T-cell (primary cell): ENCODE measurements around the gene F2R. TPM values are rescaled to one million over a fixed set of nuclear protein-coding genes. Genes with fewer than 3 reads are reported as not detected.

Experiments used
- ATAC-seq, 4 experiments: fragments of 200-7000 bp in 3 of 4; fragments of 150-1000 bp in 1 of 4; cut with Tn5 transposase; replicated peaks in 1 of 4; 1 replicate in 3 of 4; 2 replicates in 1 of 4; pipeline ENCODE4 v1.10.0; 2021; ENCODE audit warnings: moderate library complexity in 3 of 4, mild to moderate bottlenecking in 2 of 4, moderate number of reproducible peaks in 1 of 4
- CTCF ChIA-PET, 2 donors: fragments of 300-600 bp; sonication (Branson Sonifier 250); formaldehyde crosslinking; loops; one replicate each; lab custom pipeline; 2022; ENCODE audit warnings: antibody characterized with exemption in 2 of 2; lab: Charles Lee
- POLR2A ChIA-PET, 2 donors: fragments of 300-600 bp; sonication (Branson Sonifier 250); formaldehyde crosslinking; loops; one replicate each; lab custom pipeline; 2022; ENCODE audit warnings: antibody characterized with exemption in 2 of 2; lab: Charles Lee
- DNase-seq, 35 experiments: peaks; one replicate each; pipeline versions ENCODE4 v3.0.0 to v3.0.0-alpha.2; 2013 to 2023
- H3K27ac ChIP-seq: one replicate; pipeline ENCODE4 v1.5.1; 2013; ENCODE audit warnings: low read length
- H3K27me3 ChIP-seq, 2 experiments: replicated peaks in 1 of 2; 1 replicate in 1 of 2; 2 replicates in 1 of 2; pipeline versions ENCODE4 v1.6.1 to v1.7.0; 2013; ENCODE audit warnings: low read length in 1 of 2, mixed read lengths in 1 of 2; ENCODE audit not compliant: control insufficient read depth in 2 of 2, insufficient read depth in 2 of 2; ENCODE audit errors: extremely low read depth in 1 of 2
- H3K36me3 ChIP-seq, 2 donors: 1 replicate in 1 of 2; 2 replicates in 1 of 2; pipeline versions ENCODE4 v1.6.1 to v1.7.0; 2013; ENCODE audit warnings: low read length in 1 of 2; ENCODE audit not compliant: control insufficient read depth in 2 of 2, insufficient read depth in 1 of 2; ENCODE audit errors: extremely low read depth in 1 of 2
- H3K4me1 ChIP-seq, 2 experiments: 1 replicate in 1 of 2; 2 replicates in 1 of 2; pipeline versions ENCODE4 v1.6.1 to v1.7.0; 2013; ENCODE audit warnings: low read length in 2 of 2, mixed read lengths in 1 of 2; ENCODE audit not compliant: insufficient read depth in 2 of 2, control insufficient read depth in 1 of 2; ENCODE audit errors: extremely low read depth in 1 of 2
- H3K4me3 ChIP-seq, 2 donors: 1 replicate in 1 of 2; 2 replicates in 1 of 2; pipeline versions ENCODE4 v1.5.1 to v1.7.0; 2013; ENCODE audit warnings: mild to moderate bottlenecking in 2 of 2, low read length in 1 of 2, moderate library complexity in 1 of 2; ENCODE audit not compliant: control insufficient read depth in 1 of 2; ENCODE audit errors: extremely low read depth in 1 of 2
- H3K9me3 ChIP-seq: 2 replicates; pipeline ENCODE4 v1.7.0; 2013
- H3K27ac Mint-ChIP-seq, 2 donors: one replicate each; pipeline ENCODE4 v1.8.0; 2020 to 2021; ENCODE audit warnings: mild to moderate bottlenecking in 2 of 2, mixed read lengths in 2 of 2
- H3K27me3 Mint-ChIP-seq, 2 donors: one replicate each; pipeline ENCODE4 v1.8.0; 2021 to 2022; ENCODE audit warnings: mixed read lengths in 2 of 2
- H3K36me3 Mint-ChIP-seq: one replicate; pipeline ENCODE4 v1.8.0; 2021; ENCODE audit warnings: mixed read lengths
- H3K4me1 Mint-ChIP-seq, 3 donors: one replicate each; pipeline ENCODE4 v1.8.0; 2020 to 2022; ENCODE audit warnings: mixed read lengths in 3 of 3, mild to moderate bottlenecking in 1 of 3
- H3K4me3 Mint-ChIP-seq, 3 donors: one replicate each; pipeline ENCODE4 v1.8.0; 2020 to 2022; ENCODE audit warnings: mild to moderate bottlenecking in 3 of 3, mixed read lengths in 3 of 3, moderate library complexity in 3 of 3
- H3K9me3 Mint-ChIP-seq, 3 donors: one replicate each; pipeline ENCODE4 v1.8.0; 2020 to 2022; ENCODE audit warnings: mixed read lengths in 3 of 3
- WGBS: methylation state at CpG from one replicate; pipeline ENCODE4 v1.1.5; 2013; ENCODE audit warnings: missing lambda C conversion rate; ENCODE audit not compliant: insufficient coverage; 5-methylcytosine and 5-hydroxymethylcytosine counted together
- total RNA-seq, 35 experiments: library from RNA in 6 of 35; stranded (reverse) in 6 of 35; fragments of 120-200 nt in 1 of 35; gene quantifications; one replicate each; pipeline versions ENCODE4 v1.2.1 to v1.2.4 and lab custom pipeline; 2013 to 2026

The F2R gene
- 10 to 100 TPM in 2 of 5 donors, 1 to 10 TPM in 3; 4.3 to 16.3 (median 9.6) TPM for total RNA-seq
- total RNA-seq (2013): 19.7 TPM
- total RNA-seq (lab: John Stamatoyannopoulos, UW): 3.0 to 103 (median 11.3) reads per million in 29 experiments

DNA sequence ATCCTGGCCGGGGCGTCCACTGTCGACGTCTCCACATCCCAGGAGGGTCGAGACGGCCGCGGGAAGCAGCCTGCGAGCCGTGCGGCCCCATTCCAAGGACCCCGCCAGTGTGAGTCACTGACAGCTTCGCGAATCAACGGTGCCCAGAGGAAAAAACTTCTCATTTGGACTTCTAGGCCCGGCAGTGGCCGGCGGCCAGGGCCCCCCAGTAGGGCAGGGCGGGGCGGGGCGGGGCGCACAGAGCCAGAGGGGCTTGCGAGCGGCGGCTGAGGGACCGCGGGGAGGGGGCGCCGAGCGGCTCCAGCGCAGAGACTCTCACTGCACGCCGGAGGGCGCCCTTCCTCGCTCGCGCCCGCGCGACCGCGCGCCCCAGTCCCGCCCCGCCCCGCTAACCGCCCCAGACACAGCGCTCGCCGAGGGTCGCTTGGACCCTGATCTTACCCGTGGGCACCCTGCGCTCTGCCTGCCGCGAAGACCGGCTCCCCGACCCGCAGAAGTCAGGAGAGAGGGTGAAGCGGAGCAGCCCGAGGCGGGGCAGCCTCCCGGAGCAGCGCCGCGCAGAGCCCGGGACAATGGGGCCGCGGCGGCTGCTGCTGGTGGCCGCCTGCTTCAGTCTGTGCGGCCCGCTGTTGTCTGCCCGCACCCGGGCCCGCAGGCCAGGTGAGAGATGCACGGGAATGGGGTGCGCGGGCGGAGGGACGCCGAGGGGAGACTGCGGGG lies at the start of gene F2R:
Gene F2R, plus strand, starts transcription at position 391 of the 720 bp plus-strand sequence. Its CDS starts 182 bp downstream, at position 573.
- no peak within 1 kb of the TSS for H3K27ac ChIP-seq
- H3K4me1 ChIP-seq: peaks cover 3 to 47% of the 10 kb centered on the region in 2 experiments
- peaks cover 0 to 19% of the 10 kb centered on the region in 2 experiments for H3K27me3 ChIP-seq
- no peaks in the 10 kb centered on the region for H3K9me3 ChIP-seq
- Mint-ChIP-seq H3K4me3 (peak within 1 kb of the TSS; percentile 82 to 87 (median 85)), H3K9me3 (no peaks in the 10 kb centered on the region), H3K27ac (peak within 1 kb of the TSS; percentile 34 to 52), H3K36me3 (peaks cover 2% of the 10 kb centered on the region), H3K4me1 (peaks cover 28 to 49% (median 32%) of the 10 kb centered on the region in 3 donors), H3K27me3 (peaks cover 22 to 30% of the 10 kb centered on the region in 2 donors)
- POLR2A ChIA-PET: interaction anchor here in 1 of 2 donors (0.5 to 0.7 kb wide), 2 partner anchors 1057 to 1206 kb away, joined by 3 to 8 read pairs; no protein-coding TSS in a partner anchor
- peak in 33 of 35 experiments; percentile 19 to 78 (median 47) for DNase-seq
- under 1% methylated on average over 82 of the region's 82 CpGs for WGBS
- H3K36me3 ChIP-seq: no peaks in the 10 kb centered on the region
- H3K4me3 ChIP-seq: peak within 1 kb of the TSS; percentile 82 to 86
- CTCF ChIA-PET: interaction anchor here (0.6 to 1.9 kb wide), 6 partner anchors 29 to 776 kb away, joined by 3 to 19 read pairs (median 6); partner anchors contain the start of genes WDR41 (in 1 of the 2) and ZBED3 (in 1 of the 2)
- peak; percentile 81 to 85 (median 83) for ATAC-seq

GRCh38 chr5:76667495-76667894 lies 48.4 kb upstream of the F2R start:
- ChIA-PET POLR2A (no interaction called here), CTCF (no interaction called here)
- no peak for ATAC-seq
- no peak overlapping the region for H3K27ac ChIP-seq
- Mint-ChIP-seq H3K9me3 (no peaks in the 10 kb centered on the region), H3K4me1 (no peaks in the 10 kb centered on the region), H3K27me3 (no peaks in the 10 kb centered on the region), H3K4me3 (no peak overlapping the region), H3K36me3 (peaks cover 82% of the 10 kb centered on the region), H3K27ac (no peak overlapping the region)
- no peaks in the 10 kb centered on the region for H3K9me3 ChIP-seq
- 100% methylated on average over 1 of the region's 2 CpGs for WGBS
- H3K4me3 ChIP-seq: no peak overlapping the region
- H3K4me1 ChIP-seq: no peaks in the 10 kb centered on the region
- no peak for DNase-seq
- H3K27me3 ChIP-seq: no peaks in the 10 kb centered on the region
- H3K36me3 ChIP-seq: peaks cover 4 to 62% of the 10 kb centered on the region in 2 donors

GRCh38 chr5:76669245-76669644 lies 46.7 kb upstream of the F2R start:
- no peak overlapping the region for H3K27ac Mint-ChIP-seq
- ChIA-PET CTCF (interaction anchor here in 1 of 2 donors (0.6 kb wide), 1 partner anchor 43 kb away, joined by 3 read pairs; no protein-coding TSS in a partner anchor), POLR2A (no interaction called here)
- Histone ChIP-seq H3K27ac (no peak overlapping the region), H3K9me3 (no peaks in the 10 kb centered on the region), H3K4me3 (no peak overlapping the region), H3K4me1 (no peaks in the 10 kb centered on the region), H3K36me3 (peaks cover 4 to 67% of the 10 kb centered on the region in 2 donors), H3K27me3 (no peaks in the 10 kb centered on the region)
- WGBS: 100% methylated on average over 2 of the region's 5 CpGs
- H3K4me3 Mint-ChIP-seq: no peak overlapping the region
- H3K27me3 Mint-ChIP-seq: no peaks in the 10 kb centered on the region
- no peaks in the 10 kb centered on the region for H3K4me1 Mint-ChIP-seq
- H3K9me3 Mint-ChIP-seq: no peaks in the 10 kb centered on the region
- peaks cover 80% of the 10 kb centered on the region for H3K36me3 Mint-ChIP-seq
- DNase-seq: no peak
- no peak for ATAC-seq

DNA sequence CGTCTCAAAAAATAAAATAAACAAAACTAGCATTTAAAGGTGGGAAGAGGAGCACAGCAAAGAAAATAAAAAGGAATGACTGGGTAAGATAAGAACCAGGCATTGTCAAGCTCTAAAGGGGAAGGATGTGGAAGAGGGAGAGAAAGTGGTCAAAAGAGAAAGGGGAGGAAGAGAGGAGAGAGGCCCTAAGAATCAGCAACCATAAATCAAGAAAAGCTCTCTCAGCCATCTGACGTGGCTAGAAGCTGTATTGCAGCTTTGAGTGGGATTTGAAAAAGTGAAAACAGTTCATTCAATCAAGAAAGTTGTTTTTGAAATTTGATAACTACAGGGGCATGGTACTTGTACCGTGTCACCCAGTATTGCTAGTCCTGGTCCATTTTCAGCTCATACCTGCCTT lies 45.4 kb upstream of the F2R start:
- no CpG with 5 or more reads among the region's 3 CpGs for WGBS
- Histone ChIP-seq H3K27me3 (no peaks in the 10 kb centered on the region), H3K4me1 (no peaks in the 10 kb centered on the region), H3K27ac (no peak overlapping the region), H3K4me3 (no peak overlapping the region), H3K36me3 (peaks cover 4 to 72% of the 10 kb centered on the region in 2 donors), H3K9me3 (no peaks in the 10 kb centered on the region)
- Mint-ChIP-seq H3K36me3 (peaks cover 78% of the 10 kb centered on the region), H3K27me3 (no peaks in the 10 kb centered on the region), H3K27ac (no peak overlapping the region), H3K9me3 (no peaks in the 10 kb centered on the region), H3K4me1 (no peaks in the 10 kb centered on the region), H3K4me3 (no peak overlapping the region)
- no peak for DNase-seq
- ChIA-PET POLR2A (no interaction called here), CTCF (interaction anchor here in 1 of 2 donors (0.5 kb wide), 1 partner anchor 13 kb away, joined by 3 read pairs; no protein-coding TSS in a partner anchor)
- no peak for ATAC-seq

DNA sequence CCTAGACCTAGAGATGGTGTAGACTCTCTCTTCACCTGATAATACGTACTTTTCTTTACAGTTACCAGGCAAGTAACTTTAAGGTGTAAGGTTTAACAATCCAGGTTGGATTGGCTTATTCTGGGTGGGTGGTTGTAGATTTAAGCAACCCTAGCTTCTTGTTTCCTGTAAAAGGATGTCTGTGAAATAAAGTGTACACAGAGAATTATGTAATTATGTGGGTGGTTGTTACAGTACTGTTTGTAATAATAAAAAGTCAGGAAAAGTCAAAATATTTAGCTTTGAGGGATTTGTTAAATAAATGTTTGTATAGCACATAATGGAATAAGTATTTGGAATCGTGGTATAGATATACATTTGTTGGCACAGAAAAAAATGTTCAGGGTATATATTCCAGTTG lies 43.7 kb upstream of the F2R start:
- Histone ChIP-seq H3K27ac (no peak overlapping the region), H3K4me3 (no peak overlapping the region), H3K27me3 (no peaks in the 10 kb centered on the region), H3K9me3 (no peaks in the 10 kb centered on the region), H3K4me1 (no peaks in the 10 kb centered on the region), H3K36me3 (peaks cover 4 to 82% of the 10 kb centered on the region in 2 donors)
- DNase-seq (no peak), ATAC-seq (no peak)
- Mint-ChIP-seq H3K4me3 (no peak overlapping the region), H3K27me3 (no peaks in the 10 kb centered on the region), H3K9me3 (no peaks in the 10 kb centered on the region), H3K36me3 (peaks cover 79% of the 10 kb centered on the region), H3K27ac (no peak overlapping the region), H3K4me1 (no peaks in the 10 kb centered on the region)
- 80% methylated on average over 1 of the region's 2 CpGs for WGBS
- ChIA-PET CTCF (no interaction called here), POLR2A (no interaction called here)

- no peaks in the 10 kb centered on the region for H3K4me1 Mint-ChIP-seq
- ATAC-seq: no peak
- DNase-seq: no peak
- no peaks in the 10 kb centered on the region for H3K9me3 ChIP-seq
- no peak overlapping the region for H3K27ac Mint-ChIP-seq
- POLR2A ChIA-PET: no interaction called here
- H3K27me3 ChIP-seq: no peaks in the 10 kb centered on the region
- H3K4me1 ChIP-seq: no peaks in the 10 kb centered on the region
- no peaks in the 10 kb centered on the region for H3K27me3 Mint-ChIP-seq
- CTCF ChIA-PET: interaction anchor here in 1 of 2 donors (0.5 to 1.4 kb wide), 2 partner anchors 101 to 705 kb away, joined by 3 to 6 read pairs; no protein-coding TSS in a partner anchor
- H3K4me3 Mint-ChIP-seq: no peak overlapping the region
- no peak overlapping the region for H3K4me3 ChIP-seq
- peaks cover 4 to 85% of the 10 kb centered on the region in 2 donors for H3K36me3 ChIP-seq
- peaks cover 77% of the 10 kb centered on the region for H3K36me3 Mint-ChIP-seq
- H3K9me3 Mint-ChIP-seq: no peaks in the 10 kb centered on the region
- no peak overlapping the region for H3K27ac ChIP-seq
These were observed 42.8 kb upstream of the F2R start for GRCh38 chr5:76673125-76673524.
